Mononuclear cell (primary cell): ENCODE results near the gene ZNF683. TPM values are rescaled to one million over a fixed set of nuclear protein-coding genes. Genes with fewer than 3 reads are reported as not detected.

Experiments
- H3K27me3 ChIP-seq: 2 replicates; pipeline ENCODE4 v1.6.0; 2011; ENCODE audit warnings: low read length, control low read depth; ENCODE audit not compliant: insufficient read depth
- H3K4me1 ChIP-seq: 2 replicates; pipeline ENCODE4 v1.5.1; 2011; ENCODE audit warnings: mild to moderate bottlenecking, low read length, control low read depth; ENCODE audit not compliant: insufficient read depth
- H3K4me3 ChIP-seq: 2 replicates; pipeline ENCODE4 v1.5.1; 2011; ENCODE audit warnings: mild to moderate bottlenecking, low read length, moderate library complexity
- H3K9me3 ChIP-seq: 2 replicates; pipeline ENCODE4 v1.5.1; 2011; ENCODE audit warnings: low read depth, mild to moderate bottlenecking, control low read depth, low read length
- total RNA-seq: library from RNA; depleted of rRNA; stranded (reverse); fragments of >200 nt; gene quantifications from one replicate; pipeline ENCODE4 v1.2.3, GENCODE V29; 2012

Gene ZNF683
- total RNA-seq, 1 donor: 1.8 TPM

DNA sequence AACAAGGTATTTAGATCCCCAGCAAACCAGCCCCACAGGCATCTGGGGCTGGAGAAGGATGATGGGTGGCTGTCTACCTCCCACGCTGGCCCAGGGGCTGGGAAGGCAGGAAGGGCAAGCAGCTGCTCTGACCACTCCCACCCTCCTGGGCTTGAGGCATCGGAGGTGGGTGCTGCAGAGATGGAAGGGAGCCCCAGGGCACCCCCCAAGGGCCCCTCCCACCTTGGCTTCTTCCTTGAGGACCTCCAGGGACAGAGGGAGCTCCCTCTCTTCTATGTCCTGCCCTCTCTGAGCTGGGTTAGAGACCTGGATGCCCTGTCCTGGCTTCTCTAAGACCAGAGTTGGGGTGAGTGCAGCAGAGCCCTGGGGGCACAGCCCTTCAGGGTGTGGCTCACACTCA is 51.7 kb downstream of the ZNF683 start:
- no peaks in the 10 kb centered on the region for H3K27me3 ChIP-seq
- H3K4me1 ChIP-seq: peaks cover 66% of the 10 kb centered on the region
- H3K4me3 ChIP-seq: no peak overlapping the region
- no peaks in the 10 kb centered on the region for H3K9me3 ChIP-seq

DNA sequence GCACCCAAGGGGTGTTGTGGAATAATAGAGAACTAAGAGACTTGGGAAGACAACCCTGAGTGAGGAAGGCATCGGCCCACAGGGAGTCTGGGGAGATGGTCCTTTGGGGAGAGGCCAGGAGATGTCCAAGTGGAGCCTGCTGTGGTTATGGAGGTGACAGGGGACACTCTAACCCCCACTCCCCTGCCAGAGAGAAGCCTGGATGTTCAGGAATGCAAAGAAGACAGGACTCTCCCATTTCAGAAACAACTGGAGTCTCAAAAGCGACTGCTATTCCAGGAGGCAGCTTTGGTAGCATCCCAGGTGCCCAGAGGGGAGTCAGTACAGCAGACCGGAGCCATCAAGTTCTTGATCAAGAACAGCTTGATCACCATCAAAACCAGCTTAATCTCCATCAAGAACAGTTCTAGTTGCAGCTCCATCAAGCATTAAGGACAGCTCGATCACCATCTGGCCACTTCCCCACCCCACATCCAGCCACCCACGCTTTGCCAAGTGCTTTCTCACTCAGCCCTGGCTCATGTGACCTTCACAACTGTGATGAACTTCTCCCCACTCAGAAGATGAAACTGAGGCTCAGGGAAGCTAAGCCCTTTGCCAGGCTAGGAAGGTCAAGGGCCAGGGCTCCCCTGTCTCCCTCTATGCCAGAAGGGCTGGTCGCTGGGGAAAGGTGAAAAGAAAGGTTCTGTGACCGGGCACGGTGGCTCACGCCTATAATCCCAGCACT is 54.0 kb downstream of the ZNF683 start:
- Histone ChIP-seq H3K4me3 (peak overlapping the region; percentile 67), H3K4me1 (peaks cover 90% of the 10 kb centered on the region), H3K9me3 (no peaks in the 10 kb centered on the region), H3K27me3 (no peaks in the 10 kb centered on the region)

DNA sequence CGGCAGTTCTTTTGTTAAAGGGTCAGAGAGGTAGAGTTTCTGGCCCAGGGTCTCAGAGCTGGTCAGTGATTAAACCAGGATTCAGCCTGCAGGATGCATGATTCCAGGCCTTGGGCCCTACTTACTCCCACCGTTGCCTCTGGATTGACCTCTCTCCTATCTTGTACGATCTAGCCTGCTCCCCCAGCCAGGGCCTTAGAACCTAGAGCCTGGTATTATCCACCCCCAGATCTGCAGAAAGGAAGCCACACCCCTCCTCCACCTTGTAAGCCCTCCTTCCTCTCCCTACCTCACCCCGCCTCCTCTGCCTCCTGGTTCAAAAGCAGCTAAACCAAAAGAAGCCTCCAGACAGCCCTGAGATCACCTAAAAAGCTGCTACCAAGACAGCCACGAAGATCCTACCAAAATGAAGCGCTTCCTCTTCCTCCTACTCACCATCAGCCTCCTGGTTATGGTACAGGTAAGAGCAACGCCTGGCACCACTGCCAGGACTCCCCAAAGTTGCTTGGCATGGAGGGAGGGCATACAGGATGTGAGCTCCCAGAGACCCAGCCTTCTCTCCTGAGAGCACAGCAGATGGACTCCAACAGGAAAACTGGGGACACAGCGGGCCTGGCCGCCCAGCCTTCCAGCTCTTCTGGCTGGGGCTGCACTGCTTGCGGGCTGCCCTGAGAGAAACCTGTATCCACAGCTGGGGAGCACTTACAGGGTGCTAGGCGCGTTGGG is 54.8 kb downstream of the ZNF683 start, which contains the start of gene CD52:
Gene CD52 (plus strand): TSS at position 347 of the 726 bp plus-strand sequence. CDS start 60 bp downstream, at position 407.
- H3K27me3 ChIP-seq: no peaks in the 10 kb centered on the region
- peak within 1 kb of the TSS; percentile 67 for H3K4me3 ChIP-seq
- peaks cover 97% of the 10 kb centered on the region for H3K4me1 ChIP-seq
- no peaks in the 10 kb centered on the region for H3K9me3 ChIP-seq

DNA sequence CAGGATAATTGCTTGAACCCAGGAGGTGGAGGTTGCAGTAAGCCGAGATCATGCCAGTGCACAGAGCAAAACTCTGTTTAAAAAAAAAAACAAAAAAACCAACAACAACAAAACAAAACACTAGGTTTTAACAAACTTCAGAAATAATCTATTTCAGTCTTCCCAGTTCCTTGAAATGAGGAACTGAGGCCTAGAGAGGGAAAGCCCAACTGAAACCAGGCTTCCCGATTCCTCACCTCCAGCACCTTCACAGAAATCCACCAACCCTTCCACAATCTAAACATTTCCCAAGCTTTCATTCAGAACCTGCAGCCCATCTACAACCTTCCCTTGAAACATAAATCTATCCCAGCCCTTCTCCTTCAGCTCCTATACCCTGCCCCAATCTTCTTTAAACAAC is 55.4 kb downstream of the ZNF683 start:
- Histone ChIP-seq H3K27me3 (no peaks in the 10 kb centered on the region), H3K4me3 (peak overlapping the region; percentile 67), H3K4me1 (peaks cover 94% of the 10 kb centered on the region), H3K9me3 (no peaks in the 10 kb centered on the region)

DNA sequence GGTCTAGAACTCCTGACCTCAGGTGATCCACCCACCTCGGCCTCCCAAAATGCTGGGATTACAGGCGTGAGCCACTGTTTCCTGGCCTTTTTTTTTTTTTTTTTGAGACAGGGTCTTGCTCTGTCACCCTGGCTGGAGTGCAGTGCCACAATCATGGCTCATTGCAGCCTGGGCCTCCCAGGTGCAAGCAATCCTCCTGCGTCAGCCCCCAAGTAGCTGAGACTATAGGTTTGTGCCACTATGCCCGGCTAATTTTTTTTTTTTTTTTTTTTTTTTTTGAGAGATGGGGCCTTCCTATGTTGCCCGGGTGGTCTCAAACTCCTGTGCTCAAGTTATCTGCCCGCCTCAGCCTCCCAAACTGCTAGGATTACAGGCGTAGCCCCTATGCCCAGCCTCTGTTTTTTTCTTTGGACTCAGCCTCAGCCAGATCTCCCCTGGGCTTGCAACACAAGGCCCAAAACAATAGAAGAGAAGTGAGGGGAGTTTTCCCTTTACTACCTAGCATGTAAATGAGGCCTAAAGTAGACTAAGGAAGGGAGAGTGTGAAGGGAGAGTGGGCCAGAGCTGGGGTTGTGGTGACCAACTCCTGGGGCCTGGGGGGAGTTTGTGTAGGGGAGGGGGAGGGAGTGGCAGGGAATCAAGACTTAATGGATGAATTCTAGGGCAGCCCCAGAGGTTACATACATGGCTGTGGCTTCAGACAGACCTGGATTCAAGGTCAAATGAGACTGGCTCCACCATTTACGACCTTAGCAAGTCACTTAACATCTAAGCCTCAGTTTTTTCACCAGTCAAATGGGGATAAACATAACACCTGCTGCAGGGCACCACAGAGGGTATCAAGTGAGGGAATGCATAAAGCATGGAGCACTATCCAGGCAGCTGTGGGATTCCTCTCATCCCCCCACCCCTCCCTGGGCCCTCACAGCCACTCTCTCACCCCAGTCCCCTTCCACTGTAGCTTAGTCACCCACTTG is 56.4 kb downstream of the ZNF683 start:
- Histone ChIP-seq H3K4me3 (no peak overlapping the region), H3K27me3 (no peaks in the 10 kb centered on the region), H3K4me1 (peaks cover 84% of the 10 kb centered on the region), H3K9me3 (no peaks in the 10 kb centered on the region)

DNA sequence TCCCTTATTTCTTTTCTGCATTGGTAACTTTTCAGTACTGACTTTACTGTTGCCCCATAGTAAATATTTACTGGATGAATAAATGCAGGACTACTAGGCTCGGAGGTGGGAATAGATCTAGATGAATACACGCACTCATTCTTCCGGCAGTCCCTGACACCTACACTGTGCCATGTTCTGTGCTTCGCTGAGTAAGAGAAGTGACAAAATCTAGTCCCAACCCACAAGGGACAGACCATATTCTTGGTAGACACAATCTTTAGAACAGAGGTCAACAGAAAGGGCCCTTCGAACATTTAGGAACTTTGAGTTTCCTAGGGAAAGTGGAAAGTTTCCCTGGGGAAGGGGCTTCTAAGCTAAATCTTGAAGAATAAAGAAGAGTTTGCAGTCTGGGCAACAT is 58.0 kb downstream of the ZNF683 start:
- Histone ChIP-seq H3K27me3 (no peaks in the 10 kb centered on the region), H3K4me3 (no peak overlapping the region), H3K4me1 (peaks cover 80% of the 10 kb centered on the region), H3K9me3 (no peaks in the 10 kb centered on the region)

Other genes starting within 250 kb of the ZNF683 start
- gene FAM110D, start 213.7 kb downstream of the ZNF683 start, total RNA-seq: not detected
- not detected for gene C1orf232, start 203.8 kb downstream of the ZNF683 start, total RNA-seq
- gene ZNF593, start 202.8 kb downstream of the ZNF683 start, total RNA-seq: 5.4 TPM
- not detected for gene ZNF593OS, start 200.9 kb downstream of the ZNF683 start, total RNA-seq
- gene CNKSR1, start 195.3 kb downstream of the ZNF683 start, total RNA-seq: 0.42 TPM
- not detected for gene CATSPER4, start 182.1 kb downstream of the ZNF683 start, total RNA-seq
- 12.9 TPM for gene CEP85, start 138.6 kb downstream of the ZNF683 start, total RNA-seq
- 59.2 TPM for gene SH3BGRL3, start 92.7 kb downstream of the ZNF683 start, total RNA-seq
- gene UBXN11, start 66.1 kb downstream of the ZNF683 start, total RNA-seq: 24.5 TPM
- 428 TPM for gene CD52, start 54.8 kb downstream of the ZNF683 start, total RNA-seq
- gene CRYBG2, start 18.6 kb downstream of the ZNF683 start, total RNA-seq: 0.10 TPM
- gene LIN28A, start 38.1 kb upstream of the ZNF683 start, total RNA-seq: not detected
- gene DHDDS, start 59.6 kb upstream of the ZNF683 start, total RNA-seq: 17.2 TPM
- gene HMGN2, start 99.7 kb upstream of the ZNF683 start, total RNA-seq: 249 TPM
- gene RPS6KA1, start 157.0 kb upstream of the ZNF683 start, total RNA-seq: 49.2 TPM